ENCODE results near the gene CWC15. TPM values are rescaled to one million over a fixed set of nuclear protein-coding genes. Genes with fewer than 3 reads are reported as not detected.
"Not testable (repeated sequence)": the region's sequence is repeated elsewhere in the genome, so short reads cannot be mapped to it uniquely, and the experiment has no call there.

The CWC15 gene
- total and polyA plus RNA-seq, 4 donors = 38.2 to 107 (median 43.7) TPM

GRCh38 chr11:94923004-94923334 lies 50.4 kb downstream of the CWC15 start:
- Histone ChIP-seq H3K27ac (ENCODE audit: low read depth in 1 of 2, low read length in 1 of 2) (no peak overlapping the region), H3K9me3 (ENCODE audit: control insufficient read depth in 4 of 4, insufficient read depth in 3 of 4, low read length in 3 of 4) (peaks cover 0 to 2% (median 0%) of the 10 kb centered on the region in 4 donors), H3K4me3 (no peak overlapping the region), H3K9ac (ENCODE audit: insufficient read depth in 1 of 2, low read length in 2 of 2) (peak overlapping the region in 1 of 2 donors; percentile 15), H3K4me1 (ENCODE audit: control insufficient read depth in 5 of 5, insufficient read depth in 5 of 5, low read length in 5 of 5) (peaks cover 0 to 61% (median 44%) of the 10 kb centered on the region in 5 donors), H3K36me3 (ENCODE audit: control insufficient read depth in 4 of 4, insufficient read depth in 4 of 4, low read length in 4 of 4) (no peaks in the 10 kb centered on the region), H3K27me3 (ENCODE audit: control insufficient read depth in 3 of 3, insufficient read depth in 3 of 3, low read length in 2 of 3) (no peaks in the 10 kb centered on the region)
- ATAC-seq (ENCODE audit: insufficient read depth, low FRiP score) (no peak), DNase-seq (no peak)
- TF ChIP-seq, protein P1, sequence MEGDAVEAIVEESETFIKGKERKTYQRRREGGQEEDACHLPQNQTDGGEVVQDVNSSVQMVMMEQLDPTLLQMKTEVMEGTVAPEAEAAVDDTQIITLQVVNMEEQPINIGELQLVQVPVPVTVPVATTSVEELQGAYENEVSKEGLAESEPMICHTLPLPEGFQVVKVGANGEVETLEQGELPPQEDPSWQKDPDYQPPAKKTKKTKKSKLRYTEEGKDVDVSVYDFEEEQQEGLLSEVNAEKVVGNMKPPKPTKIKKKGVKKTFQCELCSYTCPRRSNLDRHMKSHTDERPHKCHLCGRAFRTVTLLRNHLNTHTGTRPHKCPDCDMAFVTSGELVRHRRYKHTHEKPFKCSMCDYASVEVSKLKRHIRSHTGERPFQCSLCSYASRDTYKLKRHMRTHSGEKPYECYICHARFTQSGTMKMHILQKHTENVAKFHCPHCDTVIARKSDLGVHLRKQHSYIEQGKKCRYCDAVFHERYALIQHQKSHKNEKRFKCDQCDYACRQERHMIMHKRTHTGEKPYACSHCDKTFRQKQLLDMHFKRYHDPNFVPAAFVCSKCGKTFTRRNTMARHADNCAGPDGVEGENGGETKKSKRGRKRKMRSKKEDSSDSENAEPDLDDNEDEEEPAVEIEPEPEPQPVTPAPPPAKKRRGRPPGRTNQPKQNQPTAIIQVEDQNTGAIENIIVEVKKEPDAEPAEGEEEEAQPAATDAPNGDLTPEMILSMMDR (IDR thresholded peaks at IDR 0.05; ENCODE audit: control extremely low read depth, extremely low read depth) = no peak
- 85 to 94% methylated on average over 2 of the region's 2 CpGs for WGBS, 2 donors

DNA sequence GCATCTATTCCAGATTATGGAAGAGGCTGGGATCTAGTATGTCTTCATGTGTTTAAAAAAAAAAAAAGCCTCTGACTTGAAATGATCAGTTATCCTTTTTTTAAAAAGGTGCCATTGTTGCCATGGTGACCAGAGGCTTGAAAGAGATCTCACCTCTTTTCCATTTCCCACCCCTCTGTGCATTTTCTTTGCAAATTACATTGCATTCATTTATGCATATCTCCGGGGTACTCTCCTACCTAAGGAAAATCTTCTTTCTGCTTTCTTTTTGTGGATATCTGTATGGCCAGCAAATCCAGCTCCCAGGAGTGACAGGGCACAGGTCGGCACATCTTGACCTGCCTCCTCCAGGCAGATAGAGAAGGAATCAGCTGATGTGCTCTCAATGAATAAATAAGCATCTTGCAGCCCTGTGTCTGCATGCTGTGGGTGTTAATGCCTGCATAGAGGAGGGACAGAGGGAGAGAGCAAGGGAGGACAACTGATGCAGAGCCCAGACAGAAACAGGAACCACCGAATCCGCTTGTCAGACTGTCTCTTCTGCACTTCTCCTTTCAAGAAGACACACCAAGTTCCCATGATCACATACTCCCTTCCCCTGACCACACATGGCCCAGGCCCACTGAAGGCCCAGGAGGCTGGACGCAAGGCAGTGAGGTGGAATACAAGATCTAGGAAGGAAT lies 50.9 kb downstream of the CWC15 start:
- no peaks in the 10 kb centered on the region for H3K36me3 ChIP-seq (ENCODE audit: control insufficient read depth in 4 of 4, insufficient read depth in 4 of 4, low read length in 4 of 4)
- H3K27me3 ChIP-seq (ENCODE audit: control insufficient read depth in 3 of 3, insufficient read depth in 3 of 3, low read length in 2 of 3) = no peaks in the 10 kb centered on the region
- H3K9ac ChIP-seq (ENCODE audit: insufficient read depth in 1 of 2, low read length in 2 of 2) = peak overlapping the region in 1 of 2 donors; percentile 15
- H3K27ac ChIP-seq (ENCODE audit: low read depth in 1 of 2, low read length in 1 of 2) = no peak overlapping the region
- no peak overlapping the region for H3K4me3 ChIP-seq
- H3K9me3 ChIP-seq (ENCODE audit: control insufficient read depth in 4 of 4, insufficient read depth in 3 of 4, low read length in 3 of 4) = peaks cover 0 to 2% (median 0%) of the 10 kb centered on the region in 4 donors
- DNase-seq (no peak), ATAC-seq (ENCODE audit: insufficient read depth, low FRiP score) (no peak)
- 45 to 70% methylated on average over 5 of the region's 5 CpGs for WGBS, 2 donors
- peaks cover 0 to 56% (median 41%) of the 10 kb centered on the region in 5 donors for H3K4me1 ChIP-seq (ENCODE audit: control insufficient read depth in 5 of 5, insufficient read depth in 5 of 5, low read length in 5 of 5)
- TF ChIP-seq, protein P1 (IDR thresholded peaks at IDR 0.05; ENCODE audit: control extremely low read depth, extremely low read depth) = no peak

DNA sequence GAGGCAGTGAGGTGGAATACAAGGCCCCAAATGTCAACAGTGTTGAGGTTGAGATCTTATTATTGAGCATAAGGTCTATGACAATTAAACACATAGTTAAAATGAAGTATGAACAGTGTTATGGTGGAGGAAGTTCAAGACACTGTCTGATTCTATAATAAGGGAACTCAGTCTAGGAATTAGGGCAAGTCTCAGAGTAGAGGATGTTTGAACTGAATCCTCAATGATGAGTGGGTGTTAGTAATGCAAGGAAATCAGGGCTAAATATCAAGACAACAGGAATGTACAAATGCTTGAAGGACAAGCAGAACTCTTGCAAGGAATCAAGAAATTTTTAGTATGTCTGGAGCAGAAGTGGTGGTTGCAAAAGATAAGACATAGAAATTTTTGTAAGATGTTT lies 53.0 kb downstream of the CWC15 start:
- H3K9me3 ChIP-seq (ENCODE audit: control insufficient read depth in 4 of 4, insufficient read depth in 3 of 4, low read length in 3 of 4) = peaks cover 0 to 2% (median 0%) of the 10 kb centered on the region in 4 donors
- no peak overlapping the region for H3K9ac ChIP-seq (ENCODE audit: insufficient read depth in 1 of 2, low read length in 2 of 2)
- no peaks in the 10 kb centered on the region for H3K27me3 ChIP-seq (ENCODE audit: control insufficient read depth in 3 of 3, insufficient read depth in 3 of 3, low read length in 2 of 3)
- H3K4me3 ChIP-seq = no peak overlapping the region
- no peaks in the 10 kb centered on the region for H3K36me3 ChIP-seq (ENCODE audit: control insufficient read depth in 4 of 4, insufficient read depth in 4 of 4, low read length in 4 of 4)
- H3K4me1 ChIP-seq (ENCODE audit: control insufficient read depth in 5 of 5, insufficient read depth in 5 of 5, low read length in 5 of 5) = peaks cover 0 to 34% (median 26%) of the 10 kb centered on the region in 5 donors
- TF ChIP-seq, protein P1 (IDR thresholded peaks at IDR 0.05; ENCODE audit: control extremely low read depth, extremely low read depth) = no peak
- H3K27ac ChIP-seq (ENCODE audit: low read depth in 1 of 2, low read length in 1 of 2) = no peak overlapping the region
- DNase-seq = no peak
- ATAC-seq (ENCODE audit: insufficient read depth, low FRiP score) = no peak

DNA sequence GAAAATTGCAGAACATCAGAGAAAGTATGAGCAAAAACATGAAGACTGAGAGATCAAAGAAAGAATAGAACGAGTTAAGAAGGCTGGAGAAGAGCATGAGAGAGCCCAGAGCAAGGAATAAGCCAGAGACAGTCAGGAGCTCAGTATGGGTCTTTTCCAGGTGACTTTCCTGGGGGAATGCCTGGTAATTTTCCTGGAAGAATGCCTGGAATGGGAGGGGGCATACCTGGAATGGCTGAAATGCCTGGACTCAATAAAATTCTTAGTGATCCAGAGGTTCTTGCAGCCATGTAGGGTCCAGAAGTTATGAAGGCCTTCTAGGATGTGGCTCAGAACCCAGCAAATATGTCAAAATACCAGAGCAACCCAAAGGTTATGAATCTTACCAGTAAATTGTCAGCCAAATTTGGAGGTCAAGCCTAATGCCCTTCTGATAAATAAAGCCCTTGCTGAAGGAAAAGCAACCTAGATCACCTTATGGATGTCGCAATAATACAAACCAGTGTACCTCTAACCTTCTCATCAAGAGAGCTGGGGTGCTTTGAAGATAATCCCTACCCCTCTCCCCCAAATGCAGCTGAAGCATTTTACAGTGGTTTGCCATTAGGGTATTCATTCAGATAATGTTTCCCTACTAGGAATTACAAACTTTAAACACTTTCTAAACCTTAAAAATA lies 59.5 kb downstream of the CWC15 start:
- not testable (repeated sequence) for H3K27ac ChIP-seq (ENCODE audit: low read depth in 1 of 2, low read length in 1 of 2); H3K36me3 ChIP-seq (ENCODE audit: control insufficient read depth in 4 of 4, insufficient read depth in 4 of 4, low read length in 4 of 4); DNase-seq; H3K4me3 ChIP-seq; H3K9ac ChIP-seq (ENCODE audit: insufficient read depth in 1 of 2, low read length in 2 of 2); H3K4me1 ChIP-seq (ENCODE audit: control insufficient read depth in 5 of 5, insufficient read depth in 5 of 5, low read length in 5 of 5); H3K27me3 ChIP-seq (ENCODE audit: control insufficient read depth in 3 of 3, insufficient read depth in 3 of 3, low read length in 2 of 3); H3K9me3 ChIP-seq (ENCODE audit: control insufficient read depth in 4 of 4, insufficient read depth in 3 of 4, low read length in 3 of 4); ATAC-seq (ENCODE audit: insufficient read depth, low FRiP score)
- WGBS, 2 donors = 95% methylated on average over 2 of the region's 2 CpGs
